Stimulated activated CD4-positive, alpha-beta T cell treated with anti-CD3 and anti-CD28 coated beads, Interleukin-4, amount 100 ng/mL, for 48 hours (primary cell): ENCODE results near the gene PCNX2.

ENCODE experiments used
- DNase-seq, 2 donors: peaks; one replicate each; pipeline ENCODE4 v3.0.0-alpha.2; 2020; ENCODE audit warnings: low read depth in 2 of 2

PCNX2 gene

GRCh38 chr1:233295237-233295974 lies at the start of gene PCNX2:
PCNX2 (minus strand) TSS chr1:233295725; CDS start chr1:233295478, 247 bp downstream.
- DNase-seq = peak; percentile 49 to 73

GRCh38 chr1:233343262-233343661 lies 47.7 kb upstream of the PCNX2 start:
- DNase-seq = no peak

- DNase-seq = no peak
Observed at GRCh38 chr1:233342086-233342485, 46.6 kb upstream of the PCNX2 start.

GRCh38 chr1:233340966-233341516 lies 45.5 kb upstream of the PCNX2 start:
- no peak for DNase-seq

- no peak for DNase-seq
Observed at GRCh38 chr1:233340031-233340555, 44.6 kb upstream of the PCNX2 start.

- no peak for DNase-seq
Observed at GRCh38 chr1:233338102-233338501, 42.6 kb upstream of the PCNX2 start.

GRCh38 chr1:233337505-233337904 lies 42.0 kb upstream of the PCNX2 start:
- no peak for DNase-seq

GRCh38 chr1:233336554-233337456 lies 41.3 kb upstream of the PCNX2 start:
- DNase-seq = no peak

GRCh38 chr1:233334092-233334491 lies 38.6 kb upstream of the PCNX2 start:
- DNase-seq = no peak

GRCh38 chr1:233333086-233333485 lies 37.6 kb upstream of the PCNX2 start:
- no peak for DNase-seq

- DNase-seq = no peak
Observed at GRCh38 chr1:233331676-233332519, 36.4 kb upstream of the PCNX2 start.

GRCh38 chr1:233328142-233328921 lies 32.8 kb upstream of the PCNX2 start:
- peak; percentile 7 to 9 for DNase-seq

- DNase-seq = no peak
Observed at GRCh38 chr1:233327651-233328141, 32.2 kb upstream of the PCNX2 start, which contains the start of gene MAP3K21. MAP3K21 (plus strand) TSS chr1:233327724; CDS start chr1:233328029, 305 bp downstream.

- peak; percentile 78 to 86 for DNase-seq
Observed at GRCh38 chr1:233326811-233327650, 31.5 kb upstream of the PCNX2 start.

GRCh38 chr1:233326319-233326718 lies 30.8 kb upstream of the PCNX2 start:
- DNase-seq = no peak

GRCh38 chr1:233323718-233324117 lies 28.2 kb upstream of the PCNX2 start:
- DNase-seq = no peak

GRCh38 chr1:233320023-233320422 lies 24.5 kb upstream of the PCNX2 start:
- no peak for DNase-seq

- no peak for DNase-seq
Observed at GRCh38 chr1:233319272-233319671, 23.7 kb upstream of the PCNX2 start.

GRCh38 chr1:233316473-233316872 lies 20.9 kb upstream of the PCNX2 start:
- DNase-seq = no peak
